GM18520 (cell line): ENCODE data around the gene L3MBTL3.

ENCODE experiments used
- ATAC-seq: cut with Tn5 transposase; IDR thresholded peaks from one replicate; pipeline ENCODE4 v1.9.1; 2021; ENCODE audit not compliant: unreplicated experiment

L3MBTL3 gene

DNA sequence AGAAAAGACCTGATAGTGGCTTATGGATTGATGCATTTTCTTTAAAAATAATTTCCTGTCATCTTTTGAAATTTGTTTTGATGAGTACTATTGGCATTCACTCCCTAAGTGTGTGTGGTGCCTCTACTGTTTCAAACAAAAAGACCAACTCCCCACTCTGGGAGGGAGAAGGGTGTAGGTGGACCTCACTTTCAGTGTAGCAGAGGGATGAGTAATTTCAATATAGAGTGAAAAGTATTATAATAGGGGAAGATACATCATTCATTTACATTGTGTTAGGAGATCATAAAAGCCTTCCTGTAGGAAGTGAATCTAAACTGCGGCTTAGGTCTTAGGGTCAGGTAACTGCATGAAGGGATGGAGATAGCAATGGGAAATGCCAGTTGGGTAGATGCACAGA, 158.0 kb downstream of the L3MBTL3 start:
- ATAC-seq: no peak

DNA sequence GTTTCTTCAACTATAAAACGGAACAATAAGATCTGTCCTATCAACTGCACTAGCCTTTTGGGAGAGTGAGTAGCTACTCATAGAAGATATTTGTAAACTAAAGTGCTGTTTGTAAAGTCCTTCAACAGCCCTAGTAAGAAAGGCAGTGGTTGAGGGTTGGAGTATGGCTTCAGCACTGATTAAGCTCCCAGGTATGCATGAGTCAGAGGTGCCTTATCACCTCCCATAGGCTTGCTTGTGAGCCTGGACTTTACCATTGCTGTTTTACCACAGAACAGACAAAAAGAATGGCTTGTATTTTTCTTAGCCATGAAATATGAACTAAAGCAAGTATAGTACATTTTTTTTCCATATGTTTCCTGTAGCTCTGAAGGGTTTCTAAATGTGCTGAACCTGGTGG, 160.3 kb downstream of the L3MBTL3 start:
- no peak for ATAC-seq

DNA sequence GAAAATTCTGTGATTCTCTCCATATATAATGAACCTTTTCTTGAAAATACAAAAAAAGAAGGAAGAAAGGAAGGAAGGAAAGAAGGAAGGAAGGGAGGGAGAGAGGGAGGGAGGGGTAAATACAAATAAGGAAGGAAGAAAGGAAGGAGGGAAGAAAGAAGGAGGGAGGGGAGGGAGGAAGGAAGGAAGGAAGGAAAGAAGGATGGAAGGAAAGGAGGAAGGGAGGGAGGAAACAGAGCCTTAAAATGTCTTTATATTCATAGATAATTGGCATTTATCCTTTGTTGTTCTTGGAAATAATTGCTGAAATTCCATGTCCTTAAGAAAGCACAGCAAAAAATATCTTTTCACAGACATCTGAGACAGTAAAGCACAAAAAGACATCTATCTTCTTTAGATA, 164.1 kb downstream of the L3MBTL3 start:
- ATAC-seq: no peak

DNA sequence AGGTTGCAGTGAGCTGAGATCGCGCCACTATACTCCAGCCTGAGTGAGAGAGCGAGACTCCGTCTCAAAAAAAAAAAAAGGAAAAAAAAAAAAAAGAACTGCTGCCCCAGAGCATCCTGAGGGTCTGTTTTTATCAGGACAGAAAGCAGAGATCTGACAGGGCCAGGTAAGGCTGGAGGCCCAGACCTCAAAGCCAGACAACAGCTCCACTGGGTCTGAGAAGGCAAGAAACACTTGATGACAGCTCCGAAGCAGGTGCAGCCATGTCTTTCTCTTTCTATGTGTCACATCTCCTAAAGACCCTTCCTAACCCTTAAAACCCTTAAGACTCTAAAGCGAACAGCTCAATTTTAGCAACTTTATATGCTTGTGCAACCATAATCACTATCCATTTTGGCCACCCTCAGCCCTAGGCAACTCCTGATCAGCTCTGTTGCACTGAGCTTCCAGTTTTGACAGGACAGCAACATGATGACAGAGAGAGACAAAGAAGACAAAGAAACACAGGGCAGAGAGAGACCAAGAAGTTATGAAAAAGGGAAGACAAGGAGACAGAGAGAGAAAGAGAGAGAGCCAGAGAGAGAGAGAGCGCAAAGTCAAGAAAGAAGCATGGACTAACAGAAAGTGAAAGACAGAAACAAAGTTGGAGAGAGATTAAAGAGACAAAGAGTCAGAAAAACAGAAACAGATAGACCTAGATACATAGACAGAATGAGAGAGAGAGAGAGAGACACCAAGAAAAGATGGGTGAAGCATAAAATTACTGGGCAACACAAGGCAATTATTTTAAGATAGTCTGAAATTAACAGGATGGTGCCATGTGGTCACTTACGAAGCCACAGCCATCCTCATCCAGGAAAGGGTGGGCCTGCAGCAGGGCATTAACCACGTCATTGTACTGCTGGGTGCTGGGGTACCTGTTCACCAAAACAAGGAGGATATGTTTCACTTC, 165.2 kb downstream of the L3MBTL3 start:
- no peak for ATAC-seq

DNA sequence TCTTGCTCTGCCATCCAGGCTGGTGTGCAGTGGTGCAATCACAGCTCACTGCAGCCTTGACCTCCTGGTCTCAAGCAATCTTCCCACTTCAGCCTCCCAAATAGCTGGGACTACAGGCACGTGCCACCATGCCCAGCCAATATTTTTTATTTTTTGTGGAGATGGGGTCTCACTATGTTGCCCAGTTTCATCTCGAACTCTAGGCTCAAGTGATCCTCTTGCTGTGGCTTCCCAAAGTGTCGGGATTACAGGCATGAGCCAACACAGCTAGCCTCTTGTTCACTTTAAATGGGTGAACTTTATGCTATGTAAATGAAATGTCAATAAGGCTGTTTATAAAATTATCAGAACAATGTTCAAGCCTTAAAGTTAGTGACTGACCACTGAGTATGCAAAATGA, 167.3 kb downstream of the L3MBTL3 start:
- ATAC-seq: no peak

DNA sequence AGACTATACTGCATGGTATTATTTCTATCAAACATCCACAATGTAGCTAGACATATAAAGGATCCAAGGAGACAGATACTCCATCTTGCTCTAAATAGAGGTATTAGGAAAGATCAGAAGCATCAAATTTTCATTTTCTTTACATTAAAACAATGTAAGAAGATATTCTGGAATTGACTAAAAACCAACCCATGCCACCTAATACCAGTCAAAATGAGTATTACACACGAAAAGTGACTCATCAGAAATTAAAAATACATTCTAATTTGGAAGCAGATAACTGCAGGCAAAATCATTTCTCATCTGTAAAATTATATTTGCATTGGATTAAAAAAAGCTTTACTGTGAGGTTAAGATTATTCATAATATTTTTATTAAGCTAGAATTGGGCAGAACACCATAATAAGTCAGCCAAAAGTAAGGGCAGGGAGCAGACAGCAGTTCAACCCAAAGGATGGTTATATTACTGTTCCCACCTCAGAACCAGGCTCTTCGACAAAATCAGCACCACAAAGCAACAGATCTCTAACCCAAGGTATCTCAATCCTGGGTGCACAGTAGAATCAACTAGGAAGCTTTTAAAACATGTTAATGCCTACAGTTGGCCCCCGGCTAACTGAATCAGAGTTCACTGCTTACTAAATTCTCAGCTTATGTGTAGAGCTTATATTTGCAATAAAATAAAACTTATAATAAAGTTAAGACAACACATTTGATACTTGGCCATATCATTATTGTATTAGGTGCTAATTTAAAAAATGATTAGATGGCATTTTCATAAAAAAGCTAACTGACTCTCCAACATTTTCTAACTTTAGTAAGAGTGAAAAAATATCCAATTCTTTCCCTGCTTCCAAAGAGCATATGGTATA, 169.2 kb downstream of the L3MBTL3 start:
- ATAC-seq: no peak

GRCh38 chr6:130188207-130188899, 170.0 kb downstream of the L3MBTL3 start:
- no peak for ATAC-seq

DNA sequence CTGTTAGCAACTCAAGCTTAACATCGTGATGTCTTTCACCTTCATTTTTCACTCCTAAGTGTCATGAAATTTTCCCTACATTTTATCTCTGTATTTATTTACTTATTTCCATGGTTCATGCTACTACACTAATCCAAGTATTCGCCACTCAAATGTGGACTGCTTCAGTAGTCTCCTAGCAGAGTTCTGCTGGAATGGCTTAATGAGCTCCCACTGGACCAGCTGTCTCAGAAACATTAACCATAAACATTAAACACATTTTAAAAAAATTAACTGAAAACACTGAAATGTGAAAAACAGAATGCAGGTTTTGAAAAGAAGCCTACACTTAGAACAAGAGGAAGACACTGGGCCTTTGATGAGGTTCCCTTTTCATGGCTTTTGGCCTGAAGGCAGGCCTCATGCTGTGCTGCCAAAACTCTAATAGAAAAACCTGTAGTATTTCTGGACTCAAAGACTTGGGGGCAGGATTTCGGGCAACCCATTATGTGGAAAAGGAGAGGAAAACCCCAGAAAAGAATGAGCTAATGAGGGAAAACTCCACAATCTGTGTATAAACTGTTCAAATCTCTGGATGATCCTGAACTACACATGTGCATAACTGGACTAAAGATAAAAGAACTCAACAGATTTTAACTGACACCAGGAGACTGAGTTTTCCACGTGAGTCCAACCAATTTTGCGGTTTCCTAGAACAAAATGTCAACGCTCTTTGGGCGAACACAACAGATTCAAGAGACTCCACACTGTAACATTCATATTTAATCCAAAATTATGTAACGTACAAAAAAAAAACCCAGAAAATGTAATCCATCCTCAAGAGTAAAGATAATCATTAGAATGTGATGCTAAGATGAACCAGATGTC, 171.4 kb downstream of the L3MBTL3 start:
- ATAC-seq: no peak
